Measurements from ENCODE around the gene PUM2. TPM values are rescaled to one million over a fixed set of nuclear protein-coding genes. Genes with fewer than 3 reads are reported as not detected.
A peak's percentile ranks its signal among the peaks of the same experiment; 100 is the strongest.

PUM2 gene
- total RNA-seq, 1 donor from 2014 or later, result 113 TPM

DNA sequence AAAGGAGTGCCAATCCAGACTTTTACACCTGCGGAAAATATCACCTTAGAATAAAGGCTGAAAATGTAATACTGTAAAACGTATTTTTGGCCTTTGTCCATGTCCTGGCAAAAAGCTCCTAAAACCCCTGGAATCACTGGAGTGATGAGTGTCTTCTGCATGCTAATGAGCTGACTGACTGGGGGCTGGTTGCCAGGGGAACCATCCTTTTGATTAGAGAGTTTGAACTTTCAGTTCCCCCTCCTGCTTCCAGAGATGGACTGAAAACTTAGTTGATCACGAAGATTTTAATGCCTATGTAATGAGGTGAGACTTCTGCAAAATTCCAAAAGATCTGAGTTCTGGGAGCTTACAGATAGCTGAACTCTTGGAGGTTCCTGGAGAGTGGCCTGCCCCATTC is 20.5 kb downstream of the PUM2 start:
- H3K27ac Mint-ChIP-seq (ENCODE audit: unreplicated experiment), result peak overlapping the region; percentile 2
- TF ChIP-seq, protein P1, sequence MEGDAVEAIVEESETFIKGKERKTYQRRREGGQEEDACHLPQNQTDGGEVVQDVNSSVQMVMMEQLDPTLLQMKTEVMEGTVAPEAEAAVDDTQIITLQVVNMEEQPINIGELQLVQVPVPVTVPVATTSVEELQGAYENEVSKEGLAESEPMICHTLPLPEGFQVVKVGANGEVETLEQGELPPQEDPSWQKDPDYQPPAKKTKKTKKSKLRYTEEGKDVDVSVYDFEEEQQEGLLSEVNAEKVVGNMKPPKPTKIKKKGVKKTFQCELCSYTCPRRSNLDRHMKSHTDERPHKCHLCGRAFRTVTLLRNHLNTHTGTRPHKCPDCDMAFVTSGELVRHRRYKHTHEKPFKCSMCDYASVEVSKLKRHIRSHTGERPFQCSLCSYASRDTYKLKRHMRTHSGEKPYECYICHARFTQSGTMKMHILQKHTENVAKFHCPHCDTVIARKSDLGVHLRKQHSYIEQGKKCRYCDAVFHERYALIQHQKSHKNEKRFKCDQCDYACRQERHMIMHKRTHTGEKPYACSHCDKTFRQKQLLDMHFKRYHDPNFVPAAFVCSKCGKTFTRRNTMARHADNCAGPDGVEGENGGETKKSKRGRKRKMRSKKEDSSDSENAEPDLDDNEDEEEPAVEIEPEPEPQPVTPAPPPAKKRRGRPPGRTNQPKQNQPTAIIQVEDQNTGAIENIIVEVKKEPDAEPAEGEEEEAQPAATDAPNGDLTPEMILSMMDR (IDR thresholded peaks at IDR 0.05; ENCODE audit: partially characterized antibody, unreplicated experiment), result no peak

DNA sequence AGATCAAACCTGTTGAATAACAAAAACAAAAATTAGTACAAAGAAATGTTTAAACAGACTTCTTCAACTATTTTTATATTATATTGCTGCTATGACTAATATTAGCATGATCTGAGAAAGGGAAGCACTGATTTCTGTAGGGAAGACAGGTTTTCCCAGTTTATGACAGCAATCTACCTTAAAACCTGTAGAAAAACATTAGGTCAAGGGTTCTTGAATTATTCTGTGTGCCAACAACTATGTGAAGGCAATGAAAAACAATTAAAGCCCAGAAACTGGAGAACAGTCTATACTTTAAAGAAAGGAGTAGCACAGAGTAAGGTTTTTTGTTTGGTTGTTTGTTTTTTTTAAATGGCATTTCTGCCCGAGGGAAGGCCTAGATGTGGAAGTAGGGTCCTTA is 23.3 kb downstream of the PUM2 start:
- TF ChIP-seq, protein P1 (IDR thresholded peaks at IDR 0.05; ENCODE audit: partially characterized antibody, unreplicated experiment), result no peak
- H3K27me3 Mint-ChIP-seq (ENCODE audit: unreplicated experiment), result no peaks in the 10 kb centered on the region
- DNase-seq, result no peak
- H3K27ac Mint-ChIP-seq (ENCODE audit: unreplicated experiment), result no peak overlapping the region
- peaks cover 26% of the 10 kb centered on the region for H3K4me1 Mint-ChIP-seq (ENCODE audit: low read depth, unreplicated experiment)
- H3K36me3 Mint-ChIP-seq (ENCODE audit: unreplicated experiment), result no peaks in the 10 kb centered on the region
- no peaks in the 10 kb centered on the region for H3K9me3 Mint-ChIP-seq (ENCODE audit: unreplicated experiment)
- H3K4me3 Mint-ChIP-seq (ENCODE audit: unreplicated experiment), result no peak overlapping the region

More for the DNA sequence above, 20.5 kb downstream of the PUM2 start:
- Mint-ChIP-seq H3K4me1 (ENCODE audit: low read depth, unreplicated experiment) (peaks cover 27% of the 10 kb centered on the region), H3K27me3 (ENCODE audit: unreplicated experiment) (no peaks in the 10 kb centered on the region), H3K36me3 (ENCODE audit: unreplicated experiment) (no peaks in the 10 kb centered on the region), H3K4me3 (ENCODE audit: unreplicated experiment) (no peak overlapping the region), H3K9me3 (ENCODE audit: unreplicated experiment) (no peaks in the 10 kb centered on the region)
- DNase-seq, result no peak

DNA sequence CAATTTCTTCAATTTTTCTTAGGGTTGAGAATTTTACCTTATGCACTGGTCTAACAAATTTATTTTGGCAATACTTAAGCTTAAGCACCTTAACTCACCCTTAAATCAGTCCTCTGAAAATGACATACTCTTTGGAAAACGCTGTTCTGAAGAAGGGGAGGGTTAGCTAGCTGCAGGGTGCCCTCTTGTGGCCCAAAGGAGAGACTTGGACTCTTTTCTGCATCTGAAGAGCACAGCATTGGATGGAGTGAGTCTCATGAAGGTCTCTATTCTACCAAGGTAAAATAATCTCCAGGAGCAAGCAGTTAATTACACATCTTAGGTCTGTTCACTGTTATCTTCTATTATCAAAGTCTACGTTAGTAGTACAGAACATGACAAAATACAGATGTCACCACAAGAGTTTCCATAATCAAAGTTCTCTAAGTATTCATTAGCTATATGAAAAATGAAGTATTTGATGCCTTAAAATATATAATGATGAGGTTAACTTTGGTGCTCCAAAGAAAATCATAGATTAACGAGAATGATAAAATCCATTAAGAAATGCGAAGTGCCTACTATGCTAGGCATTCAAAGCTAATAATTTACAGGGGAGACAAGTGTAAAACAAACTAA is 24.4 kb downstream of the PUM2 start:
- Mint-ChIP-seq H3K9me3 (ENCODE audit: unreplicated experiment) (no peaks in the 10 kb centered on the region), H3K4me3 (ENCODE audit: unreplicated experiment) (no peak overlapping the region), H3K27me3 (ENCODE audit: unreplicated experiment) (no peaks in the 10 kb centered on the region), H3K27ac (ENCODE audit: unreplicated experiment) (no peak overlapping the region), H3K4me1 (ENCODE audit: low read depth, unreplicated experiment) (peaks cover 19% of the 10 kb centered on the region), H3K36me3 (ENCODE audit: unreplicated experiment) (no peaks in the 10 kb centered on the region)
- peak; percentile 64 for DNase-seq
- TF ChIP-seq, protein P1 (IDR thresholded peaks at IDR 0.05; ENCODE audit: partially characterized antibody, unreplicated experiment), result peak; percentile 54

DNA sequence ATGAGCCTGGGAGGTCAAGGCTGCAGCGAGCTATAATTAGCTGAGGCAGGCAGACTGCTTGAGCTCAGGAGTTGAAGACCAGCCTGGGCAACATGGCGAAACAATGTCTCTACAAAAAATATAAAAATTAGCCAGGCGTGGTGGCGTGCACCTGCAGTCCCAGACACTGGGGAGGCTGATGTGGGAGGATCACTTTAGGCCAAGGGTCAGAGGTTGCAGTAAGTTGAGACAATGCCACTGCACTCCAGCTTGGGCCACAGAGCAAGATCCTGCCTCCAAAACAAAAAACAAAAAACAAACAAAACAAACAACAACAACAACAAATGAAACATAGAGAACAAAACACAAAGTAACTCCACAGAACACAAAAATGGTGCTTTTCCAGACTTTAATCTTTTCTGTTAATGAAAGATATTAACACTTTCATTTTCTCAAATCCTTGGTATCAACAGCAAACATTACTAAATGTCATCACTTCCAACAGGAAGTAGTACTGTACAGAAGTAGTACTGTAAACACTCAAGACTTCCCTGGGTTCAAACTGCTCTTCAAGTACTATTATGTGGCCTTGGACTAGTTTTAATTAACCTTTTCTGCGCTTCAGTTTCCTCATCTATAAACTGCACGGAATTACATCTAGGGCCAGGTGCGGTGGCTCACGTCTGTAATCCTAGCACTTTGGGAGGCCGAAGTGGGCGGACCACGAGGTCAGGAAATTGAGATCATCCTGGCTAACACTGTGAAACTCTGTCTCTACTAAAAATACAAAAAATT is 27.9 kb downstream of the PUM2 start:
- no peak overlapping the region for H3K4me3 Mint-ChIP-seq (ENCODE audit: unreplicated experiment)
- TF ChIP-seq, protein P1 (IDR thresholded peaks at IDR 0.05; ENCODE audit: partially characterized antibody, unreplicated experiment), result no peak
- peaks cover 6% of the 10 kb centered on the region for H3K4me1 Mint-ChIP-seq (ENCODE audit: low read depth, unreplicated experiment)
- DNase-seq, result no peak
- no peak overlapping the region for H3K27ac Mint-ChIP-seq (ENCODE audit: unreplicated experiment)
- H3K36me3 Mint-ChIP-seq (ENCODE audit: unreplicated experiment), result no peaks in the 10 kb centered on the region
- no peaks in the 10 kb centered on the region for H3K9me3 Mint-ChIP-seq (ENCODE audit: unreplicated experiment)
- no peaks in the 10 kb centered on the region for H3K27me3 Mint-ChIP-seq (ENCODE audit: unreplicated experiment)

DNA sequence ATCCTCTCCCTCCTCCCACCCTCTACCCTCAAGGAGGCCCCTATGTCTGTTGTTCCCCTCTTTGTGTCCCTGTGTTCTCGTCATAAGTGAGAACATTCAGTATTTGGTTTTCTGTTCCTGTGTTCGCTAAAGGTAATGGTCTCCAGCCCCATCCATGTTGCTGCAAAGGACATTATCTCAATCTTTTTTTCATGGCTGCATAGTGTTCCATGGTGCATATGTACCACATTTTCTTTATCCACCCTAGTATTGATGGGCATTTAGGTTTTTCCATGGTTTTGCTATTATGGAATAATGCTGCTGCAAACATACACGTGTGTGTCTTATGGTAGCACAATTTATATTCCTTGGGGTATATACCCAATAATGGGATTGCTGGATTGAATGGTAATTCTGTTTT is 33.0 kb downstream of the PUM2 start:
- Mint-ChIP-seq H3K4me3 (ENCODE audit: unreplicated experiment) (no peak overlapping the region), H3K36me3 (ENCODE audit: unreplicated experiment) (no peaks in the 10 kb centered on the region), H3K9me3 (ENCODE audit: unreplicated experiment) (no peaks in the 10 kb centered on the region), H3K27me3 (ENCODE audit: unreplicated experiment) (no peaks in the 10 kb centered on the region), H3K4me1 (ENCODE audit: low read depth, unreplicated experiment) (peaks cover 7% of the 10 kb centered on the region), H3K27ac (ENCODE audit: unreplicated experiment) (no peak overlapping the region)
- TF ChIP-seq, protein P1 (IDR thresholded peaks at IDR 0.05; ENCODE audit: partially characterized antibody, unreplicated experiment), result no peak
- no peak for DNase-seq

Data from glutamatergic neuron (in vitro differentiated cells).